Heart left ventricle (tissue), 16 donors: Measurements from ENCODE around the gene AIRE. TPM values are rescaled to one million over a fixed set of nuclear protein-coding genes. Genes with fewer than 3 reads are reported as not detected.

Experiments used
- ATAC-seq, 4 donors: fragments of 200-7000 bp; cut with Tn5 transposase; one replicate each; pipeline ENCODE4 v1.9.1; 2020 to 2022; ENCODE audit warnings: moderate library complexity in 4 of 4, mild to moderate bottlenecking in 3 of 4, moderate number of reproducible peaks in 1 of 4
- DNase-seq, 5 donors: peaks; one replicate each; pipeline ENCODE4 v3.0.0-alpha.2; 2020
- H3K27ac ChIP-seq, 12 donors: fragments of 200-600 bp; sonication (generic) in 4 of 12; one replicate each; pipeline versions ENCODE4 v1.5.0 to v1.8.0; 2016 to 2022; ENCODE audit warnings: mild to moderate bottlenecking in 2 of 12
- H3K27me3 ChIP-seq, 9 donors: fragments of 200-600 bp; sonication (generic) in 2 of 9; one replicate each; pipeline versions ENCODE4 v1.5.1 to v1.8.0; 2016 to 2022; ENCODE audit warnings: mild to moderate bottlenecking in 3 of 9
- H3K36me3 ChIP-seq, 9 donors: fragments of 200-600 bp; sonication (generic) in 2 of 9; one replicate each; pipeline versions ENCODE4 v1.5.0 to v1.8.0; 2018 to 2022; ENCODE audit warnings: mild to moderate bottlenecking in 2 of 9
- H3K4me1 ChIP-seq, 12 donors: fragments of 200-600 bp; sonication (generic) in 4 of 12; one replicate each; pipeline versions ENCODE4 v1.5.0 to v1.8.0; 2016 to 2022; ENCODE audit warnings: mild to moderate bottlenecking in 3 of 12
- H3K4me3 ChIP-seq, 12 donors: fragments of 200-600 bp; sonication (generic) in 4 of 12; one replicate each; pipeline versions ENCODE4 v1.5.0 to v1.8.0; 2017 to 2022; ENCODE audit warnings: mild to moderate bottlenecking in 9 of 12, moderate library complexity in 4 of 12
- H3K9me3 ChIP-seq, 12 donors: fragments of 200-600 bp; sonication (generic) in 4 of 12; one replicate each; pipeline versions ENCODE4 v1.5.0 to v1.8.0; 2016 to 2022; ENCODE audit warnings: mild to moderate bottlenecking in 1 of 12
- CTCF ChIP-seq, 12 donors: fragments of 200-600 bp; sonication (generic) in 4 of 12; IDR thresholded peaks; one replicate each; pipeline versions ENCODE4 v1.5.0 to v1.8.0; 2018 to 2022; ENCODE audit warnings: antibody characterized with exemption in 12 of 12, mild to moderate bottlenecking in 5 of 12
- POLR2A ChIP-seq, 2 donors: fragments of 450-650 bp; IDR thresholded peaks; one replicate each; pipeline ENCODE4 v1.6.1; 2017; ENCODE audit warnings: antibody characterized with exemption in 2 of 2, mild to moderate bottlenecking in 2 of 2, moderate library complexity in 2 of 2
- WGBS, 4 donors: extraction: QIAGEN DNeasy Blood & Tissue Kit in 2 of 4; methylation state at CpG; one replicate each; pipeline versions ENCODE4 v1.1.5 to v1.1.7; 2013 to 2018; 5-methylcytosine and 5-hydroxymethylcytosine counted together
- intact Hi-C, 10 donors: fragments of 100-400 bp; cut with DNase I; formaldehyde crosslinking; loops; one replicate each; pipeline versions ENCODE4 v1.11.1 to v1.14.2; 2022
- polyA plus RNA-seq, 2 donors: library from polyadenylated mRNA; stranded (reverse); fragments of 200-250 nt; gene quantifications; one replicate each; pipeline ENCODE4 v1.2.3, GENCODE V29; 2013
- total RNA-seq, 9 donors: library from RNA; depleted of rRNA in 2 of 9; stranded (reverse); fragments of >200 nt in 2 of 9; fragmentation: NEBNext Ultra II Directional in 3 of 9; extraction: Animal tissue kit (Norgen Biotek cat#: 25700) in 3 of 9; gene quantifications; one replicate each; pipeline versions ENCODE4 v1.1.0 to v1.2.4, GENCODE V29; 2016 to 2023
- donor health status: ischemic (EF 13 %, LVEDD 7.1; RV severe dilation, severe dysfunction).
- donor health status: healthy with polysubstance abuse.
- donor health status: DM: no; HTN: yes; CAD: no.
- donor health status: DM: no; HTN: no; CAD: no.
- donor health status: ischemic (EF 25% LVEDD 6.9; RV normal size, moderate dysfunction).
- donor health status: ischemic (EF 25% LVEDD 5.7; RV mildly dilated, moderate dysfunction).
- donor health status: healthy.
- donor health status: DM: yes; HTN: yes; CAD: no.
- donor health status: ischemic (EF 35%, LVEDD 5.7; RV mildly dilated, moderate dysfunction).
- donor health status: nonischemic (EF 11% LVEDD 7.7; RV severe dilation, severe dysfunction).
- donor health status: DM: yes; HTN: yes; CAD: no.
- donor health status: PGD.
- donor health status: ischemic (EF 29% LVEDD 5.4; RV normal size, mild dysfunction).
- donor health status: nonischemic (EF 23%, LVEDD 6.1; RV moderate dilation, normal function).

Gene AIRE
- total and polyA plus RNA-seq, 11 donors, result 0.03 to 0.21 (median 0.16) TPM; not detected in 8

DNA sequence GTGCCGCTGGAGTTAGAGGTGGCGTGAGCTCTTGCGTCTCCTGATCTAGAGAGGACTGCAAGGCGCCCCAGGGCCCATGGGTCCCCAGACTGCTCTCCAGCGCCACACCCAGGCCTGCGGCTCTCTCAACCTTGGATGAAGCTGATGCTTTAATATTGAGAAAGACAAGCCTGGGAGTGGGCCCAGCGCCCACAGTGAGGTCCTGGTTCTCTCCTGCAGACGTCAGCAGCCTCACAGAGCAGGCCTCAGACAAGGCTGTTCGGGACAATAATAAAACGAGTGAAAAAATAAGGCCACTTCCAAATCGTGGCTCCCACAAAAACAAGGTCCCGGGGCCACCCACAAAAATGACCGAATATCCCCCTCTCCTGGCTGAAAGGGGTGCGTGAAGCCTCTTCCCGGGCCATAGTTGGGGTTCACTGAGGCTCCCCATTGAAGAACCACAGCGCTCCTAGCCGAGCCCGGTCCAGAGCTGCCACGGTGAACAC lies 18.0 kb upstream of the AIRE start:
- peaks cover 0 to 8% (median 0%) of the 10 kb centered on the region in 9 donors for H3K27me3 ChIP-seq
- H3K4me1 ChIP-seq, result no peaks in the 10 kb centered on the region
- DNase-seq, result peak in 1 of 5 donors; percentile 46
- peak in 7 of 12 donors; percentile 10 to 34 (median 20) for TF ChIP-seq CTCF (IDR thresholded peaks at IDR 0.05)
- TF ChIP-seq POLR2A (IDR thresholded peaks at IDR 0.05), result no peak
- no peak overlapping the region for H3K27ac ChIP-seq
- H3K36me3 ChIP-seq, result no peaks in the 10 kb centered on the region
- intact Hi-C loops, result no loop called here
- peak in 3 of 4 donors; percentile 13 to 47 (median 42) for ATAC-seq
- WGBS, 4 donors, result 72 to 81% (median 74%) methylated on average over 19 of the region's 19 CpGs
- H3K4me3 ChIP-seq, result no peak overlapping the region
- H3K9me3 ChIP-seq, result no peaks in the 10 kb centered on the region

DNA sequence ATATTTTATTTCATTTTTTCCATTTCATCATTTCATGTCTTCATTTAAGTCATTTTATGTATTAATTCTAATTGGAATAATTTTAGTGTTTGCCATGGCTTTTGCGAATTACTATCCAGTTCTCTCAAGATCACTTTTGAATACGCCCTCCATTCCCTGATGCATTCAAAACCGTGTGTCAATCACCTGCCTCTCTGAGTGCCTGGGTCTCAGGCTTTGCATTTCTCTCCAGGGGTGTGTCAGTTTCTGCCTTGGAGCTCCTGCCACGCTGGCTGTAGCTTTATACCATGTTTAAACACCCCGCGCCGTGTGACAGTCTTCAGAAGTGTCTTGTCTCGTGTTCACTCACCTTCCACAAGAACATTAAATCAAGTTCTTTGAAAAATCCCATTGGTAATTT lies 16.6 kb upstream of the AIRE start:
- H3K27me3 ChIP-seq, result no peaks in the 10 kb centered on the region
- no peak overlapping the region for H3K27ac ChIP-seq
- no peaks in the 10 kb centered on the region for H3K9me3 ChIP-seq
- no peaks in the 10 kb centered on the region for H3K4me1 ChIP-seq
- ATAC-seq, result no peak
- no peak for TF ChIP-seq POLR2A (IDR thresholded peaks at IDR 0.05)
- TF ChIP-seq CTCF (IDR thresholded peaks at IDR 0.05), result no peak
- no peaks in the 10 kb centered on the region for H3K36me3 ChIP-seq
- peak in 1 of 5 donors; percentile 27 for DNase-seq
- WGBS, 4 donors, result 83 to 86% (median 85%) methylated on average over 8 of the region's 8 CpGs
- intact Hi-C loops, result no loop called here
- H3K4me3 ChIP-seq, result no peak overlapping the region

GRCh38 chr21:44271558-44272283 lies 14.0 kb upstream of the AIRE start:
- H3K9me3 ChIP-seq, result no peaks in the 10 kb centered on the region
- H3K4me3 ChIP-seq, result no peak overlapping the region
- no peaks in the 10 kb centered on the region for H3K36me3 ChIP-seq
- ATAC-seq, result no peak
- WGBS, 4 donors, result 84 to 89% (median 85%) methylated on average over 15 to 18 of the region's 18 CpGs
- intact Hi-C loops, result no loop called here
- peak in 1 of 5 donors; percentile 38 for DNase-seq
- no peak overlapping the region for H3K27ac ChIP-seq
- TF ChIP-seq CTCF (IDR thresholded peaks at IDR 0.05) (no peak), POLR2A (IDR thresholded peaks at IDR 0.05) (no peak)
- no peaks in the 10 kb centered on the region for H3K4me1 ChIP-seq
- H3K27me3 ChIP-seq, result no peaks in the 10 kb centered on the region

GRCh38 chr21:44272284-44272858 lies 13.3 kb upstream of the AIRE start:
- 77 to 95% (median 88%) methylated on average over 7 to 18 of the region's 18 CpGs for WGBS, 4 donors
- DNase-seq (peak in 1 of 5 donors; percentile 46), ATAC-seq (no peak)
- H3K4me3 ChIP-seq, result no peak overlapping the region
- no peaks in the 10 kb centered on the region for H3K9me3 ChIP-seq
- no peaks in the 10 kb centered on the region for H3K27me3 ChIP-seq
- TF ChIP-seq CTCF (IDR thresholded peaks at IDR 0.05), result no peak
- no peak for TF ChIP-seq POLR2A (IDR thresholded peaks at IDR 0.05)
- H3K36me3 ChIP-seq, result no peaks in the 10 kb centered on the region
- H3K27ac ChIP-seq, result no peak overlapping the region
- no peaks in the 10 kb centered on the region for H3K4me1 ChIP-seq
- intact Hi-C loops, result no loop called here
